ENCODE results near the gene SPRY4.
"Not testable (repeated sequence)": the region's sequence is repeated elsewhere in the genome, so short reads cannot be mapped to it uniquely, and the experiment has no call there.

Gene SPRY4

DNA sequence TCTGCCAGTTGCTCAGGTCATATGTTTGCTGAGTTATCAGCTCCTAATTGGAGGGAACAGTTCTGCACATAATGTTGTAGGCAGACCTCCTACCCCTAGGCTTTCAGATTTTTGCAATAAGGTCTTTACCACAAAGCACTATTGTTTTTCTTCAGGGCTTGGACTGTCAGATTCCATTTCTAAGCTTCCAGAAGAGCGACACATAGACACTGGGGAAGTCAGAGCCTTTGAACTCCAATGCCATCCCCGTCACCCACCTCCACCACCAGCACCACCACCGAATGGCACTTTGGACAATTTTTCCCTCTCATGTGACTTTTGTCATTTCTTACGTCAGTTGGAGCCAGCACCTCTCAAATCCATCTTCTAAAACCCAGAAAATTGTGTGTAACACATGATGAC is 28.3 kb upstream of the SPRY4 start:
- TF ChIP-seq POLR2A (IDR thresholded peaks at IDR 0.05; ENCODE audit: low read depth, low read length): no peak
- FAIRE-seq (no peak), DNase-seq (ENCODE audit: insufficient read length, low spot score) (no peak)

DNA sequence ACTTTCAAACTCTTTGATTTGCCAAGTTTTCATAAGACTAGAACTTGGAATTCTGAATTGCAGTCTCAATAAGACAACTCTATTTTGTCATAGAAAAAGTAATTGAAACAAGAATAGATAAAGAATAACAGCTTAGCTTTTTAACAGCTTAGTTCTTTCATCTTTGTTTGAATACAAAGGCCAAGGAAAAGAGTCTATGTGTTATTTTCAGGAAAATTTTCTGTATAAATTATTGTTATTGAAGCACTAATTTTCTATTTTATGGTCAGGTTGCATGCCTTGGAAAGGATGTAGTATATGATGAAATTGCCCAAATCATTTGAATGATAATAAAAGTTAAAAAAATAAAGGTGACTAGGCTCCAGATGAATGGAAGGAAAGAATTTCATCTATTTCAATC is 25.2 kb upstream of the SPRY4 start:
- no peak for DNase-seq (ENCODE audit: insufficient read length, low spot score)

DNA sequence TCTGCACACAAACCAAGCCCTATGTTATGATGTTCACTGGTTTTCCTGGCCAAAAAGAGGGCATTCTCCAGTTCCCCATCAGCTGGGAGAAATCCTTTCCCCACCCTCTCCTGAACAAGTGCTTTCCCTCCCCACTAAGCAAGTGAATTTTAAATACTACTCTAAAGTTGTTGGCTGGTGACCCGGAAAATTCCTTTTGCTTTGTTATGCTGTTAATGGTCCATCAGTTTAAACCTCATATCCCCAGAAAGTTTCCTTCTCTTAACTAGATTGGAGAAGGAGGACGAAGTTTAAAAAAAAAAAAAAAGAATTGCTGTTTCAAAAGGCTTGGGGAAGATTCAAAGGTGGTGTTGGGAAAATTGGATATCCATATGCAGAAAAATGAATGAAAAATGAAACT is 21.9 kb upstream of the SPRY4 start:
- TF ChIP-seq POLR2A (IDR thresholded peaks at IDR 0.05; ENCODE audit: low read depth, low read length): no peak
- no peak for FAIRE-seq
- no peak for DNase-seq (ENCODE audit: insufficient read length, low spot score)

More for the DNA sequence above, 25.2 kb upstream of the SPRY4 start:
- no peak for TF ChIP-seq POLR2A (IDR thresholded peaks at IDR 0.05; ENCODE audit: low read depth, low read length)
- FAIRE-seq: no peak

DNA sequence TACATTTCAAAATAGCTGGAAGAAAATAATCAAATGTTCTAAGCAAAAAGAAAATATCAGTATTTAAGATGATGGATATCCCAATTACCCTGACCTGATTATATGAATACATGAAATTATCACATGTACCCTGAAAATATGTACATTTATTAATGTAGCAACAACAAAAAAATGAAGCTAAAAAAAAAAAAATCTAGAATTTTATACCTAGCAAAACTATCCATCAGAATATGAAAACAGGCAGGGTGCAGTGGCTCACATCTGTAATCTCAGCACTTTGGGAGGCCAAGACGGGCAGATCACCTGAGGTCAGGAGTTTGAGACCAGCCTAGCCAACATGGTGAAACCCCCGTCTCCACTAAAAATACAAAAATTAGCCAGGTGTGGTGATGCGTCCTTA is 20.1 kb upstream of the SPRY4 start:
- DNase-seq (ENCODE audit: insufficient read length, low spot score); FAIRE-seq: not testable (repeated sequence)

DNA sequence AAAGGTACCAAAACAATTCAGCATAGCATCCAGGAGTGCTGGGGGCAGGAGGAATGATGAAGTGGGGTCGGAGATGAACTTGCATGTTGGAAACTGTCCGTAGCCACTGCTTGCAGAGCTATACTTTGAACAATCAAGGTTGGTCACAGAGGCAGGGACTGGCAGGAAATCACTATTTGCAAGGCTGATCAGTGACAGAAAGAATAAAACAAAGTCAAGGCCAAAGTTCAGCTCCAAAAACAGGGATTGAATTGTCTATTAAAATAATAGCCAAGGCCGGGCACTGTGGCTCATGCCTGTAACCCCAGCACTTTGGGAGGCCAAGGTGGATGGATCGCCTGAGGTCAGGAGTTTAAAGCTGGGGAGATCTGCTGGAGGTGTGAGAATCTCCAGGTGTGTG is 18.7 kb upstream of the SPRY4 start:
- DNase-seq (ENCODE audit: insufficient read length, low spot score): no peak
- FAIRE-seq: no peak
- TF ChIP-seq POLR2A (IDR thresholded peaks at IDR 0.05; ENCODE audit: low read depth, low read length): no peak

DNA sequence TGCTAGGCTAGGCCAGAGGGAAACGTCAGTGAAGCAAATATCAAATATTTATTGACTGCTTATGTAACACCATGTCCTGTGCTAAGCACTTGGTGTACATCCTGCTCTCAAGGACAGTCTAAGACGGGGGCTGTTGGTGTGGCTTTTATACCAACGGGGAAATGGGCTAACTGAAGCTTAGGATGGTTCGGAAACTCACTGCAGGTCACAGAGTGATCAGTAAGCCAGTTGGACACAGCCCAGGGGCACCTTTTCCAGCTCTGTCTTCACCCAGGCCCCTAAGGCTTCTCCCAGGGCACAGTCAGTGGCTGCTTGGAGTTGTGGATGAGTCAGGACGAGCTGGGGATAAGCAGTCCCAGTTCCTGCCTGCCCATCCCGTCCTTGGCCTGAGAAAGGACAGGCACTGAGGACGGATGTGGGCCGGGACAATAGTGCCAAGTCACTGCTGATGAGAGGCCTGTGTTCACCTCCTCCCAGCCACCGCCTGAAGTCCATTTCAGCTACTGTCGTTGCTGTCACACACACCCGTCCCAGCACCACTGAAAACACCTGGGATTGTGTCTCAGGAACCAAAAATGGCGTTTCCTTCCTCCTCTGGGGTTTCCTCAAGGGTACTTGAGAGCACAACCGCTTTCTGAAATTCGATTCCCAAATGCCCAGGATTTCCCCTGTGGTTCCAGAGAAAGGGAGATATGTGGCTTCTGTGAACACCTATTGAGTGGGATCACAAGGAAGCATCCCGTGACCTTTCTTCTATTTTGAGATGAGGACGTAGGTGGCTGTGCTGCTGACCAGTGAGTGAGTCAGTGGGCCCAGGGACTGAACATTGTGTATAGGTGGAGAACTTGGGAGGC is 17.5 kb upstream of the SPRY4 start:
- DNase-seq (ENCODE audit: insufficient read length, low spot score) (no peak), FAIRE-seq (no peak)
- no peak for TF ChIP-seq POLR2A (IDR thresholded peaks at IDR 0.05; ENCODE audit: low read depth, low read length)

DNA sequence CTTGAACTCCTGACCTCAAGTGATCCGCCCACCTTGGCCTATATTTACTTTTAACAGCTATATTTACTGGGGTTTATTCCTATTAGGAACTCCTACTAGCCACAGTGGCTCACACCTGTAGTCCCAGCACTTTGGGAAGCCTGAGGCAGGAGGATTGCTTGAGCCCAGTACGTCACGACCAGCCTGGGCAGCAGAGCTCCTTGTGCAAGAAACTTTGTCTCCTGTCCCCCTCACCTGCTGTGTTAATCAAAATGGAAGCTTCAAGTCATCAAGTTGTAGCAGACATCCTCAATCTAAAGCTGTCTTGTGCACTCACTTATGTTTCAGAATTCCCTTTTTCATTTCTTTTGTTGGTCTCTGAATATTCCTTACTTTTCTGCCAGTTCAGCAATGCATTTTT is 15.0 kb upstream of the SPRY4 start:
- TF ChIP-seq POLR2A (IDR thresholded peaks at IDR 0.05; ENCODE audit: low read depth, low read length): no peak
- FAIRE-seq (no peak), DNase-seq (ENCODE audit: insufficient read length, low spot score) (no peak)

DNA sequence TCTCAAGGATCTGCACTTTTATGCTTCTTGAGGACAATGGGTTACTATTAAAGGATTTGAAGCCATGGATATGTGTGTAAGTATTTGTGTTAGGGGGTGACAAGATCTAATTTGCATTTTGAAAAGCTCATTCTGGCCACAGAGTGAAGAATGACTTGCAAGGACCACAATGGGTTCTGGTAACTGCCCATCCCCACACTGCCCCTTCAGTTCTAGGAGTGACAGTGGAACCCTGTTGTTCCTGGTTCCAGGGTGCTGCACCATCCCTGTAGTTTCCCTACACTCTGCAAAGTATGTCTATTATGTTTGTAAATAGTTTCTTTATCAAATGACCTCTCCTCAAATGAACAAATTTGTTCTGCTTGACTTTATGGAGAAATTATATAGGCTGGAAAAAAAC is 9.7 kb upstream of the SPRY4 start:
- DNase-seq (ENCODE audit: insufficient read length, low spot score) (no peak), FAIRE-seq (no peak)
- TF ChIP-seq POLR2A (IDR thresholded peaks at IDR 0.05; ENCODE audit: low read depth, low read length): no peak

DNA sequence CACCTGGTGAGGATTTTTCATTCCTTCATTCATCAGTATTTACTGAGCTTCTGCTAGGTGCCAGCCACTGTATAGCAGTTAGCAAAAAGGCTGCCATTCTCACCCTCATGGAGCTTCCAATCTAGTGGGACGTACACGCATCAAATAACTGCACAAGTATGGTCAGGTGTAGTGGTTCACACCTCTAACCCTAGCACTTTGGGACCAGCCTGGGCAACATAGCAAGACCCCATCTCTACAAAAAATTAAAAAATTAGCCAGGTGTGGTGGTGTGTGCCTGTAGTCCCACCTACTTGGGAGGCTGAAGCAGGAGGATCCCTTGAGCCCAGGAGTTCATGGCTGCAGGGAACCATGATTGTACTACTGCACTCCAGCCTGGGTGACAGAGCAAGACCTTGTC is 8.9 kb upstream of the SPRY4 start:
- FAIRE-seq: not testable (repeated sequence)

DNA sequence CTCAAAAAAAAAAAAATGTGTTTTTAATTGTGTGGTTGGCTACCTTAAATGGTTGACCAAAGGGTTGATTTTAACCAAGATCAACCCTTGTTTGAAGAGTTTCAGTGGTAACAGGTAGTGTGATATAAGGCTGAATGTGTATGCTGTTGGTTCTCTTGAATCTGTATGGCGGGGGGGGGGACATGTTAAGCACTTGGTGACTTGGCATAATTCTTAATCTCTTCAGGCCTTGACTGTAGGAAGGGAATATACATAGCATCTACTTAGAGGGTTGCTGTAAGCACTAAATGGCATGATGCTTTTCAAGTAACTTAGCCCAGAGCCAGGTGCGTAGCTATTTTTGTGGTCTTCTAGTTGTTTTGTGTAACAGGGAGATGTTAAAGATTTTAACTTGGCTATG is 5.6 kb upstream of the SPRY4 start:
- TF ChIP-seq POLR2A (IDR thresholded peaks at IDR 0.05; ENCODE audit: low read depth, low read length): no peak
- DNase-seq (ENCODE audit: insufficient read length, low spot score) (no peak), FAIRE-seq (no peak)

More for the DNA sequence above, 8.9 kb upstream of the SPRY4 start:
- not testable (repeated sequence) for DNase-seq (ENCODE audit: insufficient read length, low spot score)

DNA sequence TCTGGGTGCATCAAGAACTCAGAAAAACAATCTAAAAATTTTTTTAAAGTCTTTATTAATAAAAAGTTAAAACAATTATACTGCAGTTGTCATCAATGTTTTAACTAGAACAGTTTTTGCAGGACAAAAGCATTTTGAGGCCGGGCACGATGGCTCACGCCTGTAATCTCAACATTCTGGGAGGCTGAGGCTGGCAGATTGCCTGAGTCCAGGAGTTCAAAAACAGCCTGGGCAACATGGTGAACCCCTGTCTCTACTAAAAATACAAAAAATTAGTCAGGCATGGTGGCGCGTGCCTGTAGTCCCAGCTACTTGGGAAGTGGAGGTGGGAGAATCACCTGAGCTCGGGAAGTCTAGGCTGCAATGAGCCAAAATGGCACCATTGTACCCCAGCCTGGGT is 5.2 kb upstream of the SPRY4 start:
- no peak for TF ChIP-seq POLR2A (IDR thresholded peaks at IDR 0.05; ENCODE audit: low read depth, low read length)

DNA sequence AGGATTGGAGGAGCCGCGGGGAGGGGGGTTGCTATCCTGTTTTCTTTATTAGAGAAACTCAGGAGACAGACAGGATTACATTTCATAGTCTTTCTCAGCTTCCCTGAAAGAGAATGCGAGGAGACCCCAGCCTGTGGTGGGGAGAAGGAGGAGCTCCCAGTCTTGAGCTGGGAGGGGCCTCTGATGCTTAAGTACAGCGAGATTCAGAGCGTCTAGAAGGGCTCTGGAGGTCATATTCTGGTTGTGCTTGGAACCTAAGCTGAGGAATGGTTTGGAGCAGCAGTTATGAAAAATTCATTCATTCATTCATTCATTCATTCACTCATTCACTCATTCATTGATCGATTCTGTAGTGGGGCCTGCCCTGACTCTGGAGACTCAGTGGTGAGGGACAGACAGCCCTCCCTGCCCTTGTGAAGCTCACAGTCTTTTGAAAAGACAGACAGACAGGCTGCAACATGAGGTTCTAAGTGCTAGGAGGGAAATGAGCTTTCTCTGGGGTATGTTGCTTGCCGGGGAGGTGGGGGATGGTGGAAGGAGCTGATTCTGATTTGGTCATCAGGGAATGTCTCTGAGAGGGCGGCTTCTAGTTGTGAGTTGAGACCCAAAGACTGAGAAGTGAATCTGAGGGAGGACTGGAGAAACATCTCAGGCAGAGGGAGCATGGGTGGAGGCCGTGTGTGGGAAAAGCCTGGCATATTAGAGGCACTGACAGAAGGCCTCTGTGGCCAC is 2.5 kb upstream of the SPRY4 start:
- no peak for FAIRE-seq
- no peak for TF ChIP-seq POLR2A (IDR thresholded peaks at IDR 0.05; ENCODE audit: low read depth, low read length)
- no peak for DNase-seq (ENCODE audit: insufficient read length, low spot score)

More for the DNA sequence above, 5.2 kb upstream of the SPRY4 start:
- FAIRE-seq (no peak), DNase-seq (ENCODE audit: insufficient read length, low spot score) (no peak)

DNA sequence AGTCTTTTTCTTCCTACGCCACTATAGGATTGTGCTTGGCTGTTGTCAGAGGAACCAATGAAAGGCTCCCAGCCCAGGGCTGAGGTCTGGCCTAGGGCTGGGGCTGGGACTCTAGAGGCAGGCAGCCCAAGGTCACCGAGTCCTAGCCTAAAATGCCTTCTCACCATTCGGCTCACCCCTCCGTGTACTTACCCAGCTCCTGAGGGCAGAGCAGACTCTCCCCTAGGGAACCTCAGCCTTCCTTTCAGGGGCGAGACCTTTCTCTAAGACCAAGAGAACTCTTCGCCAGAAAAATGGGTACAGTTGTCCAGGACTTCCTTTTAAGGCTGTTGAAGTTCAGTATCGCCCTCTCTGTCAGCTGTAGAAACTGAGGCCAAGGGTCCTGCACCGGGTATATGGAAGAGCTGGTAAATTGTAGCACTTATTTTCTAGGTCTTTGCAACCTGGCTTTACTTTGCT is 1.7 kb upstream of the SPRY4 start:
- no peak for DNase-seq (ENCODE audit: insufficient read length, low spot score)
- FAIRE-seq: no peak
- TF ChIP-seq POLR2A (IDR thresholded peaks at IDR 0.05; ENCODE audit: low read depth, low read length): no peak

DNA sequence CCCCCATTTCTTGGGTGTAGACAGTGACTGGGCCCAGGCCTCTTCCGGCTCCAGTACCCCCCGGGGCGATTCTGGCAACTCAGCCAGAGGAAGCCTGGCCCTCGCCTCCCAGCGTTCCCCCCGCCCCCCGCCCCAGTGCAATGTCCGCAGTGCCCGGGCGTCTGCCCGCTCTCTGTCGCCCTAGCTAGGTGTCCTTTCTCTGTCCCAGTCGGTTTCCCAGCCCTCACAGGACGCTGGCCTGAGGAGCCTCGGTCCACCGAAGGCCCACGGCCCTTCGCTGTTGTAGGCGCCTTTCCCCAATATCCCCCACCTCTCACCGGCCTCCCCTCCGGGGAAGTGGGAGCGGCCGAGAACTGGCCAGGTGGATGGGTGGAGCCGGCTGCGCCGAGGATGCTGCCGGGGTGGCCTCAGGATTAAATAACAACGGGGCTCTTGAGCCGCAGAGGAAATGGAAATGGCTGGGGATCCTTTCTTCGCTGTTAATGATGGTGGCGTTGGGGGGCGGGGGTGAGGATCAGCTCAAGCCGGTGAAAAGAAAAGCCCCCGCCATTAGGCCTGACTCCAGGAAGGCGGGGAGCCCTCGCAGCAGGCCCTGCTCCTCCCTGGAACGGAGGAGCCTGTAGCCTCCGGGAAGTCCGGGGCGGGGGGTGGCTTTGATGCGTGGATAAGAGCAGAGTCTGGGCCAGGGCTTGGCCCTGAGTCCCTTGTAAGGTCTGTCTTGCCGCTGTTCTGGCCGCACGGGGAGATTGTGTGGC is 1.1 kb upstream of the SPRY4 start:
- DNase-seq (ENCODE audit: insufficient read length, low spot score) (peak; percentile 71), FAIRE-seq (no peak)
- peak; percentile 6; the same call in 1 of the 2 replicates for TF ChIP-seq POLR2A (IDR thresholded peaks at IDR 0.05; ENCODE audit: low read depth, low read length)

Measured in H54 (cell line).